PC-9 (cell line): ENCODE measurements around the gene PTH1R.

ENCODE experiments used
- EZH2 ChIP-seq: fragments of 200-600 bp; sonication (generic); IDR thresholded peaks from 2 replicates; pipeline ENCODE4 v1.8.0; 2017; ENCODE audit warnings: antibody characterized with exemption, low read depth
- TF ChIP-seq, protein P1 (sequence below): fragments of 200-600 bp; sonication (generic); conservative IDR thresholded peaks from 2 replicates; pipeline ENCODE4 v1.6.1; 2017; ENCODE audit warnings: mixed run types, antibody characterized with exemption, mild to moderate bottlenecking, moderate library complexity

DNA sequence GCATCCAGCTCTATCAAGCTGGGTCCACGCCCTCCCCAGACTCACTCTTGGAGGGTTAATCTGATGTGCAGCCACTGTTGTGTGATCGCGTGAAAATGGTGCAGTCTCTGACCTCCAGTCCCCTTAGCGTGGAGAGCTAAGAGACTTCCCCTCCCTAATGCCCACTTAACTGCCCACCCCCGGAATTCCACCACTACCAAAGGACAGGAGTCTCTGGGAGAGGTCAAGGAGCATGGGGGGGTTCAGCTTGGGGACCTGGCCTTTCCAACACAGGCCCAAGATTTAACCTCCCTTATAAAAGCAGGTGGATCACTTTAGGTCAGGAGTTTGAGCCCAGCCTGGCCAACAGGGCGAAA lies 50.2 kb downstream of the PTH1R start:
- TF ChIP-seq, protein P1, sequence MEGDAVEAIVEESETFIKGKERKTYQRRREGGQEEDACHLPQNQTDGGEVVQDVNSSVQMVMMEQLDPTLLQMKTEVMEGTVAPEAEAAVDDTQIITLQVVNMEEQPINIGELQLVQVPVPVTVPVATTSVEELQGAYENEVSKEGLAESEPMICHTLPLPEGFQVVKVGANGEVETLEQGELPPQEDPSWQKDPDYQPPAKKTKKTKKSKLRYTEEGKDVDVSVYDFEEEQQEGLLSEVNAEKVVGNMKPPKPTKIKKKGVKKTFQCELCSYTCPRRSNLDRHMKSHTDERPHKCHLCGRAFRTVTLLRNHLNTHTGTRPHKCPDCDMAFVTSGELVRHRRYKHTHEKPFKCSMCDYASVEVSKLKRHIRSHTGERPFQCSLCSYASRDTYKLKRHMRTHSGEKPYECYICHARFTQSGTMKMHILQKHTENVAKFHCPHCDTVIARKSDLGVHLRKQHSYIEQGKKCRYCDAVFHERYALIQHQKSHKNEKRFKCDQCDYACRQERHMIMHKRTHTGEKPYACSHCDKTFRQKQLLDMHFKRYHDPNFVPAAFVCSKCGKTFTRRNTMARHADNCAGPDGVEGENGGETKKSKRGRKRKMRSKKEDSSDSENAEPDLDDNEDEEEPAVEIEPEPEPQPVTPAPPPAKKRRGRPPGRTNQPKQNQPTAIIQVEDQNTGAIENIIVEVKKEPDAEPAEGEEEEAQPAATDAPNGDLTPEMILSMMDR = no peak
- TF ChIP-seq EZH2 = no peak
